Measurements from ENCODE around the gene TRIAP1.
"Not testable (repeated sequence)": the region's sequence is repeated elsewhere in the genome, so short reads cannot be mapped to it uniquely, and the experiment has no call there.

TRIAP1 gene

GRCh38 chr12:120457133-120457532 is 10.9 kb upstream of the TRIAP1 start:
- Mint-ChIP-seq H3K9me3 (no peaks in the 10 kb centered on the region), H3K36me3 (ENCODE audit: low read depth) (peaks cover 38% of the 10 kb centered on the region), H3K4me3 (no peak overlapping the region), H3K27ac (no peak overlapping the region), H3K4me1 (ENCODE audit: low read depth) (peaks cover 7% of the 10 kb centered on the region), H3K27me3 (ENCODE audit: low read depth) (no peaks in the 10 kb centered on the region)

GRCh38 chr12:120455302-120455701 is 9.1 kb upstream of the TRIAP1 start:
- Mint-ChIP-seq H3K27me3 (ENCODE audit: low read depth) (no peaks in the 10 kb centered on the region), H3K4me3 (no peak overlapping the region), H3K9me3 (no peaks in the 10 kb centered on the region), H3K27ac (no peak overlapping the region), H3K4me1 (ENCODE audit: low read depth) (peaks cover 7% of the 10 kb centered on the region), H3K36me3 (ENCODE audit: low read depth) (peaks cover 29% of the 10 kb centered on the region)

GRCh38 chr12:120453977-120454376 is 7.8 kb upstream of the TRIAP1 start:
- Mint-ChIP-seq H3K36me3 (ENCODE audit: low read depth) (peaks cover 23% of the 10 kb centered on the region), H3K27ac (peak overlapping the region; percentile 11), H3K9me3 (no peaks in the 10 kb centered on the region), H3K4me1 (ENCODE audit: low read depth) (peaks cover 10% of the 10 kb centered on the region), H3K27me3 (ENCODE audit: low read depth) (no peaks in the 10 kb centered on the region), H3K4me3 (no peak overlapping the region)

DNA sequence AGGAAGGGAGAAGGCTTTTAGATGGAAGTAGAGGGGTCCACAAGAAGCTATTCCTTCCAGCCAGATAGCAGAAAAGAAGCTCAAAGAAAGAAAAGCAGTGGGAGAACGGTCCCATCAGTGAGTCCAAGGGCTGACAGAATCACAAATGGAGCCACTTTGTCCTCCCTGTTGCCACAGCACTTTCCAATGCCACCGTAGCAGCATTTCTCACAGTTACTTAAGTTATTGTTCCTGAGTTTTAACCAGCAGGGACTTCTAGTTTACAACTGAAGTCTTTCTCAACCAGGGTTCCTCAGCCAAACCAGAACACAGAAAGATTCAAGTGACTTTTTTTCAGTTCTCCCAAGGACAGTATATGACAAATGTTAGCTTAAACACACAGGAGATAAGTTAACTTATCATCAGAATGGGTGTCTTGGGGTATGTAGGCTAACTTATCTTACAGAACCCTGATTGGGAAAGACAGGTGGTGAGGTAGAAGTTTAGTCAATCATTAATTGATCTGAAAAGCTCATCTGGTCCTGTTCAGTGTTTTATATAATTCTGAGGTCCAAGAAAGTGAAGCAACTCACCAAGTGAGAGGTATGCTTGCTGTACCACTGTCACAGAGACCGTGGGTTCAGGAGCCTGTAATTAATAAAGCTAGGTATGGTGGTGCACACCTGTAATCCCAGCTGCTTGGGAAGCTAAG is 7.0 kb upstream of the TRIAP1 start:
- H3K4me3 Mint-ChIP-seq = no peak overlapping the region
- H3K27me3 Mint-ChIP-seq (ENCODE audit: low read depth) = no peaks in the 10 kb centered on the region
- peaks cover 10% of the 10 kb centered on the region for H3K4me1 Mint-ChIP-seq (ENCODE audit: low read depth)
- H3K9me3 Mint-ChIP-seq = no peaks in the 10 kb centered on the region
- H3K36me3 Mint-ChIP-seq (ENCODE audit: low read depth) = peaks cover 23% of the 10 kb centered on the region
- no peak overlapping the region for H3K27ac Mint-ChIP-seq

DNA sequence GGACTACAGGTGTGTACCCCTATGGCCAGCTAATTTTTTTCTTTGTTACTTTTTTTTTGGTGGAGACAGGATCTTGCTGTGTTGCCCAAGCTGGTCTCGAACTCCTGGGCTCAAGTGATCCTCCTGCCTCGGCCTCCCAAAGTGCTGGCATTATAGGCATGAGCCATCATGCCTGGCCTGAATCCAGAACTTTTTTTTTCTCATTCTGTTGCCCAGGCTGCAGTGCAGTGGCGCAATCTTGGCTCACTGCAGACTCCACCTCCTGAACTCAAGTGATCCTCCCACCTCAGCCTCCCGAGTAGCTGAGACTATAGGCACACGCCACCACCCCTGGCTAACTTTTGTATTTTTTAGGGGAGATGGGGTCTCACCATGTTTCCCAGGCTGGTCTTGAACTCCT is 6.3 kb upstream of the TRIAP1 start:
- H3K9me3 Mint-ChIP-seq; H3K27me3 Mint-ChIP-seq (ENCODE audit: low read depth); H3K4me3 Mint-ChIP-seq; H3K27ac Mint-ChIP-seq: not testable (repeated sequence)
- peaks cover 23% of the 10 kb centered on the region for H3K36me3 Mint-ChIP-seq (ENCODE audit: low read depth)
- H3K4me1 Mint-ChIP-seq (ENCODE audit: low read depth) = peaks cover 15% of the 10 kb centered on the region

DNA sequence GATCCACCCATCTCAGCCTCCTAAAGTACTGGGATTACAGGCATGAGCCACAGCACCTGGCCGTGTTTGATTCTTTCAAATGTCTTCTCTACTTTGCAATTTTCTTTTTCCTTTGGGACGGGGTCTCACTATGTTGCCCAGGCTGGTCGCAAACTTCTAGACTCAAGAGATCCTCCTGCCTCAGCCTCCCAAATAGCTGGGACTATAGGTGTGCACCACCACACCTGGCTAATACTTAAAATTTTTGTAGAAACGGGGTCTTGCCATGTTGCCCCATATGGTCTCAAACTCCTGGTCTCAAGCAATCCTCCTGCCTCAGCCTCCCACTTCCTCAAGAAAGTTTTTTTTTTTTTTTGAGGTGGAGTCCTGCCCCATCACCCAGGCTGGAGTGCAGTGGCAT is 1.8 kb upstream of the TRIAP1 start:
- Mint-ChIP-seq H3K9me3 (no peaks in the 10 kb centered on the region), H3K4me3 (peak overlapping the region; percentile 96), H3K27me3 (ENCODE audit: low read depth) (no peaks in the 10 kb centered on the region), H3K36me3 (ENCODE audit: low read depth) (peaks cover 25% of the 10 kb centered on the region), H3K4me1 (ENCODE audit: low read depth) (peaks cover 23% of the 10 kb centered on the region), H3K27ac (peak overlapping the region; percentile 49)

DNA sequence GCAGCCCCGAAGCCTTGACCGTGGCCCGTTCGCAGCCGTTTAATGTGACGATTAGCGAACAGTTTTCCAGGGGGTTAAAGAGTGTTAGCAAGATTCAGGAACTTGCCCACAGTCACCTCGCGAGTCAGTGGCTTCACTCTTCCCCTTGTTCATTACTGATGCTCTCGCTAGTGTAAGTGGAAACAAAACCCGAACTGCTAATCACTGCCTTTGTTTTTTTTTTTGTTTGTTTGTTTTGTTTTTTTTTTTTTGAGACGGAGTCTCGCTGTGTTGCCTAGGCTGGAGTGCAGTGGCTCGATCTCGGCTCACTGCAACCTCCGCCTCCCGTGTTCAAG is 627 bp upstream of the TRIAP1 start:
- not testable (repeated sequence) for H3K27me3 Mint-ChIP-seq (ENCODE audit: low read depth); H3K9me3 Mint-ChIP-seq
- peaks cover 23% of the 10 kb centered on the region for H3K4me1 Mint-ChIP-seq (ENCODE audit: low read depth)
- peaks cover 25% of the 10 kb centered on the region for H3K36me3 Mint-ChIP-seq (ENCODE audit: low read depth)
- peak overlapping the region; percentile 92 for H3K27ac Mint-ChIP-seq
- H3K4me3 Mint-ChIP-seq = peak overlapping the region; percentile 96

- H3K36me3 Mint-ChIP-seq (ENCODE audit: low read depth) = peaks cover 39% of the 10 kb centered on the region
Measured at GRCh38 chr12:120444676-120445075, 1.5 kb downstream of the TRIAP1 start.

GRCh38 chr12:120439646-120440247 is 6.4 kb downstream of the TRIAP1 start:
- H3K27ac Mint-ChIP-seq = no peak overlapping the region
- peaks cover 26% of the 10 kb centered on the region for H3K36me3 Mint-ChIP-seq (ENCODE audit: low read depth)
- no peaks in the 10 kb centered on the region for H3K9me3 Mint-ChIP-seq
- H3K4me1 Mint-ChIP-seq (ENCODE audit: low read depth) = peaks cover 18% of the 10 kb centered on the region
- H3K27me3 Mint-ChIP-seq (ENCODE audit: low read depth) = no peaks in the 10 kb centered on the region
- peak overlapping the region; percentile 63 for H3K4me3 Mint-ChIP-seq

More at GRCh38 chr12:120444676-120445075, 1.5 kb downstream of the TRIAP1 start:
- Mint-ChIP-seq H3K9me3 (no peaks in the 10 kb centered on the region), H3K27ac (no peak overlapping the region), H3K4me3 (peak overlapping the region; percentile 96), H3K27me3 (ENCODE audit: low read depth) (no peaks in the 10 kb centered on the region), H3K4me1 (ENCODE audit: low read depth) (peaks cover 29% of the 10 kb centered on the region)

DNA sequence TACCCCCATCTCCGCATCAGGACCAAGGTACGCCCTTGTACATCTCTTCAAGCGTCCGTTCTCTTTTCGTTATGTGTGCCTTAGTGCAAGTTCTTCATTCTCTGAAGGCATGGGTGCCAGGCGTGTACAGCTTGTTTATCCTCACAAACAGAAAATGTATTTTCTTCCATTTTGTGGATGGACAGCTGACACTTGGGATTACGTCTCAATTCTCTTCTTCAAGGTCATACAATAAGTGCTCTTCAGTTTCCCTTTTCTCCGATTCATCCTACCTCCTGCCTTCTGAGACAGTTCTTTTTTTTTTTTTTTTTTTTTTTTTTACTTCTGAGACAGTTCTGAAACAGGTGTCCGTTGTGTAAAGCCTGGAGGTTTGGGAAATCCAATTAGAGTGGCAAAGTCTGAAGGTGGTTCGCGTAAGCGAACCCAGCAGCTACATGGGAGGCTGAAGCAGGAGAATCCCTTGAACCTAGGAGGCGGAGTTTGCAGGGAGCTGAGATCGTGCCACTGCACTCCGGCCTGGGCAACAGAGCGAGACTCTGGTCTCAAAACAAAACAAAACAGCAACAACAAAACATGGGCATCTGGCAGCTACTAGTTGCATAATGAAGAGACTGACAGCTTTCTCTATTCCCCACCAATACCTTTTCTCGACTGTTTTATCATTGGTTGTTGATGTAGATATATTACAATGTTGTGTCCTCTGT is 7.5 kb downstream of the TRIAP1 start:
- Mint-ChIP-seq H3K4me3 (peak overlapping the region; percentile 97), H3K27me3 (ENCODE audit: low read depth) (no peaks in the 10 kb centered on the region), H3K4me1 (ENCODE audit: low read depth) (peaks cover 13% of the 10 kb centered on the region), H3K27ac (peak overlapping the region; percentile 93), H3K9me3 (no peaks in the 10 kb centered on the region), H3K36me3 (ENCODE audit: low read depth) (peaks cover 18% of the 10 kb centered on the region)

GRCh38 chr12:120437735-120438494 is 8.3 kb downstream of the TRIAP1 start, which contains the start of gene COX6A1:
COX6A1 (plus strand) TSS chr12:120438113; CDS start chr12:120438127, 14 bp downstream.
- H3K27ac Mint-ChIP-seq = peak within 1 kb of the TSS; percentile 93
- H3K9me3 Mint-ChIP-seq = no peaks in the 10 kb centered on the region
- H3K27me3 Mint-ChIP-seq (ENCODE audit: low read depth) = no peaks in the 10 kb centered on the region
- H3K36me3 Mint-ChIP-seq (ENCODE audit: low read depth) = peaks cover 17% of the 10 kb centered on the region
- peak within 1 kb of the TSS; percentile 97 for H3K4me3 Mint-ChIP-seq
- peaks cover 16% of the 10 kb centered on the region for H3K4me1 Mint-ChIP-seq (ENCODE audit: low read depth)

DNA sequence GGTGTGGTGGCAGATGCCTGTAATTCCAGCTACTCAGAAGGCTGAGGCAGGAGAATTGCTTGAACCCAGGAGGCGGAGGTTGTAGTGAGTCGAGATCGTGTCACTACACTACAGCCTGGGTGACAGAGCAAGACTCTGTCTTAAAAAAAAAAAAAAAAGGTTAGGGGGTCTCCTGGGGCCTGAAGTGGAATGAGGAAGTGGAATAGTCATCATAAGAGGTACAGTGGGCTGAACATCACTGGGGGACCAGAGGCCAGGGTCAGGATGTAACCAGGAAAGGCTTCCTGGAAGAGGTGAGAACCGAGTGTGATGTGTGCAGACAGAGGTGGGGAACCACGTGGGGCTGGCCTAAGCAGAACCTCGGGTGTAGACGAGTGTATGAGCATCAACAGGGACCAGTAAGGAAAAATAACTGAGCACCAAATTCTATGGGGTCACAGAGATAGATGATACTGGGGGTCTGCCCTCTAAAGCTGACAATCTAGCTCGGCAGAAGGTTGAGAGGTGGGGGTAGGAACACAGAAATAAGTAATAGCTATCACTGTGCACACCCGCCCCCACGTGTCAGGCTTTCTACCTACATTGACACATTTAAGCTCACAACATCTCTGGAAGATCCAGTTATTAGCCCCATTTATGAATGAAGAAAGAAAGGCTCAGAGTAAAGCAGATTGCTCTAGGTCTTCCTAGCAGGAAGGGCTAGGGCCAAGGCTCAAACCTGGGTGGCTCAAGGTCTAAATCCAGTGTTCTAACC is 13.2 kb downstream of the TRIAP1 start:
- Mint-ChIP-seq H3K4me1 (ENCODE audit: low read depth) (peaks cover 9% of the 10 kb centered on the region), H3K36me3 (ENCODE audit: low read depth) (no peaks in the 10 kb centered on the region), H3K9me3 (no peaks in the 10 kb centered on the region), H3K27me3 (ENCODE audit: low read depth) (peaks cover 10% of the 10 kb centered on the region), H3K27ac (no peak overlapping the region), H3K4me3 (no peak overlapping the region)

- no peak overlapping the region for H3K27ac Mint-ChIP-seq
- H3K4me1 Mint-ChIP-seq (ENCODE audit: low read depth) = peaks cover 7% of the 10 kb centered on the region
- no peaks in the 10 kb centered on the region for H3K9me3 Mint-ChIP-seq
- peaks cover 14% of the 10 kb centered on the region for H3K27me3 Mint-ChIP-seq (ENCODE audit: low read depth)
- H3K36me3 Mint-ChIP-seq (ENCODE audit: low read depth) = no peaks in the 10 kb centered on the region
- no peak overlapping the region for H3K4me3 Mint-ChIP-seq
Measured at GRCh38 chr12:120429368-120429767, 16.8 kb downstream of the TRIAP1 start.
